Esophagus squamous epithelium (tissue), 4 donors: ENCODE data around the gene CYTH2.

Experiments used
- CTCF ChIP-seq, 6 experiments: fragments of 450-650 bp in 4 of 6; fragments of 200-600 bp in 2 of 6; sonication (generic) in 2 of 6; IDR thresholded peaks; one replicate each; pipeline ENCODE4 v1.5.1; 2016 to 2019; ENCODE audit warnings: antibody characterized with exemption in 6 of 6, mild to moderate bottlenecking in 4 of 6, moderate library complexity in 4 of 6
- POLR2A ChIP-seq, 4 donors: fragments of 450-650 bp; IDR thresholded peaks; one replicate each; pipeline ENCODE4 v1.6.1; 2017; ENCODE audit warnings: antibody characterized with exemption in 4 of 4, mild to moderate bottlenecking in 4 of 4, moderate library complexity in 3 of 4

GRCh38 chr19:48473161-48473966 is 4.2 kb downstream of the CYTH2 start:
- TF ChIP-seq CTCF (IDR thresholded peaks at IDR 0.05) (no peak), POLR2A (IDR thresholded peaks at IDR 0.05) (no peak)
